Activated CD8-positive, alpha-beta T cell treated with anti-CD3 and anti-CD28 coated beads for 36 hours (primary cell): ENCODE data around the gene HYAL2. TPM values are rescaled to one million over a fixed set of nuclear protein-coding genes. Genes with fewer than 3 reads are reported as not detected.
"Not testable (repeated sequence)": the region's sequence is repeated elsewhere in the genome, so short reads cannot be mapped to it uniquely, and the experiment has no call there.

Experiments used
- ATAC-seq: fragments of 200-7000 bp; cut with Tn5 transposase; one replicate; pipeline ENCODE4 v1.10.0; 2021; ENCODE audit warnings: mild to moderate bottlenecking, moderate library complexity
- CTCF ChIA-PET: fragments of 350-600 bp; sonication (Branson Sonifier 250); formaldehyde crosslinking; loops from one replicate; lab custom pipeline; 2021; ENCODE audit warnings: antibody characterized with exemption; lab: Charles Lee
- POLR2A ChIA-PET: fragments of 350-600 bp; sonication (Branson Sonifier 250); formaldehyde crosslinking; loops from one replicate; lab custom pipeline; 2021; ENCODE audit warnings: antibody characterized with exemption; lab: Charles Lee
- DNase-seq: peaks from one replicate; pipeline ENCODE4 v3.0.0-alpha.2; 2020
- H3K27ac Mint-ChIP-seq: one replicate; pipeline ENCODE4 v1.8.0; 2021; ENCODE audit warnings: mild to moderate bottlenecking, mixed read lengths
- H3K27me3 Mint-ChIP-seq: one replicate; pipeline ENCODE4 v1.8.0; 2021; ENCODE audit warnings: mixed read lengths
- H3K36me3 Mint-ChIP-seq: one replicate; pipeline ENCODE4 v1.8.0; 2021; ENCODE audit warnings: low read depth, mixed read lengths
- H3K4me1 Mint-ChIP-seq: one replicate; pipeline ENCODE4 v1.8.0; 2021; ENCODE audit warnings: low read depth, mixed read lengths
- H3K4me3 Mint-ChIP-seq: one replicate; pipeline ENCODE4 v1.8.0; 2021; ENCODE audit warnings: mild to moderate bottlenecking, moderate library complexity, mixed read lengths
- H3K9me3 Mint-ChIP-seq: one replicate; pipeline ENCODE4 v1.8.0; 2021; ENCODE audit warnings: mixed read lengths
- CTCF ChIP-seq: fragments of 200-600 bp; IDR thresholded peaks from one replicate; pipeline ENCODE4 v1.8.0; 2022; ENCODE audit warnings: antibody characterized with exemption, mild to moderate bottlenecking
- intact Hi-C: fragments of 100-400 bp; cut with micrococcal nuclease; formaldehyde crosslinking; loops from one replicate; pipeline ENCODE4 v1.10.0; 2022
- total RNA-seq, 2 experiments: library from RNA; stranded (reverse); gene quantifications; one replicate each; pipeline ENCODE4 v1.2.3, GENCODE V29; 2021

The HYAL2 gene
- total RNA-seq, 2 experiments from 2014 or later = 3.9 to 4.1 TPM

- H3K36me3 Mint-ChIP-seq = peaks cover 1% of the 10 kb centered on the region
- H3K27me3 Mint-ChIP-seq = no peaks in the 10 kb centered on the region
- H3K4me3 Mint-ChIP-seq = no peak overlapping the region
- TF ChIP-seq CTCF = no peak
- ChIA-PET CTCF (interaction anchor here (1.2 to 2.8 kb wide), 2 partner anchors 11 to 30 kb away, joined by 3 to 9 read pairs; partner anchors contain the start of gene TUSC2), POLR2A (interaction anchor here (13.4 kb wide), 1 partner anchor 19 kb away, joined by 126 read pairs; the partner anchor contains the start of gene RASSF1)
- ATAC-seq = peak; percentile 65
- peak overlapping the region; percentile 82 for H3K27ac Mint-ChIP-seq
- intact Hi-C loops = no loop called here
- DNase-seq = peak; percentile 80
- H3K4me1 Mint-ChIP-seq = peaks cover 34% of the 10 kb centered on the region
- no peaks in the 10 kb centered on the region for H3K9me3 Mint-ChIP-seq
These were observed 5.8 kb downstream of the HYAL2 start for GRCh38 chr3:50316657-50317242.

GRCh38 chr3:50314816-50315215, 7.7 kb downstream of the HYAL2 start:
- Mint-ChIP-seq H3K27ac (no peak overlapping the region), H3K27me3 (no peaks in the 10 kb centered on the region), H3K36me3 (peaks cover 2% of the 10 kb centered on the region), H3K4me1 (peaks cover 29% of the 10 kb centered on the region), H3K4me3 (no peak overlapping the region), H3K9me3 (peaks cover under 1% of the 10 kb centered on the region)
- no peak for TF ChIP-seq CTCF
- DNase-seq (no peak), ATAC-seq (no peak)
- intact Hi-C loops = no loop called here
- ChIA-PET CTCF (interaction anchor here (1.1 to 2.9 kb wide), 6 partner anchors 9 to 55 kb away, joined by 3 to 12 read pairs (median 3); partner anchors contain the start of genes HYAL3 and NAA80), POLR2A (interaction anchor here (0.7 to 13.4 kb wide), 3 partner anchors 8 to 22 kb away, joined by 3 to 126 read pairs (median 4); partner anchors contain the start of genes IFRD2 and RASSF1)

DNA sequence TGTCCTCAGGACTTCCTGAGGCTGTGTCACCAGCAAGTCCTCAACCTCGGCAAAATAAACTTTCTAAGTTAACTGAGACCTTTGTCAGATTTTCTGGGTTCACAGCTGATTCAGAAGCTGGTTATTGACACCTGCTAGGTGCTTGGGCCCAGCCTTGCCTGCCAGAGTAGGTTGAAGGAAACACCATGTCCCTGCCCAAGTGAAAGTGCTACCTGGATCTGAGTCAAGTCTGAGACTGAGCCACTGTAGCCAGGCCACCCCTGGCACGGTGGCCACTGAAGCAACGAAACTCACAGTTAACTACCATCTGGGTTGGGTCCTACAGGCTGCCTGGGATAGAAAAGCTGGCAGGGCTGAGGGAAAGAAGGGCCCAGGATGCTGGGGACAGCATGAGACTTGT, 8.2 kb downstream of the HYAL2 start:
- CTCF ChIA-PET = interaction anchor here (1.3 to 2.9 kb wide), 5 partner anchors 9 to 54 kb away, joined by 3 to 12 read pairs (median 3); partner anchors contain the start of genes HYAL3 and NAA80
- ATAC-seq (no peak), DNase-seq (no peak)
- peaks cover 4% of the 10 kb centered on the region for H3K36me3 Mint-ChIP-seq
- intact Hi-C loops = no loop called here
- TF ChIP-seq CTCF = no peak
- H3K4me3 Mint-ChIP-seq = no peak overlapping the region
- no peaks in the 10 kb centered on the region for H3K27me3 Mint-ChIP-seq
- POLR2A ChIA-PET = interaction anchor here (1.5 to 13.4 kb wide), 3 partner anchors 15 to 22 kb away, joined by 3 to 126 read pairs (median 4); partner anchors contain the start of genes HYAL3, IFRD2, NAA80 and RASSF1
- H3K4me1 Mint-ChIP-seq = peaks cover 25% of the 10 kb centered on the region
- H3K27ac Mint-ChIP-seq = no peak overlapping the region
- peaks cover 1% of the 10 kb centered on the region for H3K9me3 Mint-ChIP-seq

DNA sequence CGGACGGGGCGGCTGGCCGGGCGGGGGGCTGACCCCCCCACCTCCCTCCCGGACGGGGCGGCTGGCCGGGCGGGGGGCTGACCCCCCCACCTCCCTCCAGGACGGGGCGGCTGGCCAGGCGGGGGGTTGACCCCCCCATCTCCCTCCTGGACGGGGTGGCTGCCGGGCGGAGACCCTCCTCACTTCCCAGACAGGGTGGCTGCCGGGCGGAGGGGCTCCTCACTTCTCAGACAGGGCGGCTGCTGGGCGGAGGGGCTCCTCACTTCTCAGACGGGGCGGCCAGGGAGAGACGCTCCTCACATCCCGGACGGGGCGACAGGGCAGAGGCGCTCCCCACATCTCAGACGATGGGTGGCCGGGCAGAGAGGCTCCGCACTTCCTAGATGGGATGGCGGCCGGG, 10.5 kb downstream of the HYAL2 start:
- H3K9me3 Mint-ChIP-seq, H3K36me3 Mint-ChIP-seq, CTCF ChIA-PET, H3K27me3 Mint-ChIP-seq, H3K27ac Mint-ChIP-seq, POLR2A ChIA-PET, ATAC-seq, intact Hi-C loops, H3K4me3 Mint-ChIP-seq, DNase-seq: not testable (repeated sequence)
- H3K4me1 Mint-ChIP-seq = peaks cover 15% of the 10 kb centered on the region

GRCh38 chr3:50304601-50305000, 17.9 kb downstream of the HYAL2 start:
- Mint-ChIP-seq H3K27ac (no peak overlapping the region), H3K4me3 (no peak overlapping the region), H3K27me3 (no peaks in the 10 kb centered on the region), H3K36me3 (peaks cover 4% of the 10 kb centered on the region), H3K9me3 (no peaks in the 10 kb centered on the region), H3K4me1 (peaks cover 18% of the 10 kb centered on the region)
- ChIA-PET POLR2A (interaction anchor here (0.6 to 1.6 kb wide), 2 partner anchors 16 to 27 kb away, joined by 3 to 4 read pairs; no protein-coding TSS in a partner anchor), CTCF (interaction anchor here (1.2 to 1.9 kb wide), 4 partner anchors 16 to 22 kb away, joined by 3 to 5 read pairs (median 4); partner anchors contain the start of gene HYAL2)
- intact Hi-C loops = no loop called here
- DNase-seq = no peak
- ATAC-seq = peak; percentile 27
- TF ChIP-seq CTCF = no peak
